A172 (cell line): ENCODE measurements around the gene TRIM73. TPM values are rescaled to one million over a fixed set of nuclear protein-coding genes. Genes with fewer than 3 reads are reported as not detected.
"Not testable (repeated sequence)": the region's sequence is repeated elsewhere in the genome, so short reads cannot be mapped to it uniquely, and the experiment has no call there.

Experiments
- DNase-seq: peaks from one replicate; pipeline ENCODE4 v3.0.0-alpha.2; 2015; ENCODE audit warnings: low spot score
- total RNA-seq: library from RNA; depleted of rRNA; stranded (reverse); fragments of >200 nt; shearing (Covaris generic); gene quantifications from 2 replicates; pipeline ENCODE4 v1.2.3, GENCODE V29; 2014; rRNA removed

TRIM73 gene
- total RNA-seq, 1 experiment from 2014 or later, result 0.03 TPM

DNA sequence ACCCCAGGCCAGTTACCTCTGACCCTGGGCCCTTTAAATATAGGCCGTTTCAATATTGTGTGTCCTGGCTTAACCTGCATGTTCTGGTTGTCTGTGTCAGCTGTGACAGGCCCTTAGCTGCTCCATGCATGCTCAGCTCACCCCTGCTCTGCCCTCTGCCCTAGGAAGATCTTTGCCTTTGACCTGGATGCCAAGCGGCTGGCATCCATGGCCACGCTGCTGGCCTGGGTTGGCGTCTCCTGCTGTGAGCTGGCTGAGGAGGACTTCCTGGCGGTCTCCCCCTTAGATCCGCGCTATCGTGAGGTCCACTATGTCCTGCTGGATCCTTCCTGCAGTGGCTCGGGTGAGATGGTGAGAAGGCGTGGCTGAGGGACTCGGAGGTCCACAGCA lies 20.0 kb downstream of the TRIM73 start:
- DNase-seq, result not testable (repeated sequence)

GRCh38 chr7:75415829-75416373 lies 20.5 kb downstream of the TRIM73 start:
- DNase-seq, result not testable (repeated sequence)

GRCh38 chr7:75416787-75417186 lies 21.4 kb downstream of the TRIM73 start:
- DNase-seq, result not testable (repeated sequence)

- DNase-seq, result not testable (repeated sequence)
These were observed 22.9 kb downstream of the TRIM73 start for GRCh38 chr7:75418292-75418858.

DNA sequence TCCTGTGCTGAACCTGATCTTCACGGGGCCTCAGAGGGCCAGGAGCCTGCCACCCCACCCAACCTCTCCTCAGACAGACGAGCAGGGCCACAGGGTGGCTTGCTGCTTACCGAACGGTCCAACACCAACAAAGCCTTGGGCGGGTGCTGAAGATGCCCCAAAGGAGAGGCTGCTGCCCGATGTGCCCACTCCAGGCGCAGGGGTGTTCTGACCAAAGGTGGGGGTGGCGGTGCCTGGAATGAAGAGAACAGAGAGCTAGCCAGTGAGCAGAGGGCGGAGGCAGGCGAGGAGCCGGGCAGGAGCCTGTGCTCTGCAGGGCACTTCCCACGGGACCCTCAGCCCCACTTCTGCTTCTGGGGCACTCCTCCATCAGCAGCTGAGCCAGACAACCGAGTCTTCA lies 23.8 kb downstream of the TRIM73 start:
- DNase-seq, result not testable (repeated sequence)

- not testable (repeated sequence) for DNase-seq
These were observed 24.3 kb downstream of the TRIM73 start for GRCh38 chr7:75419693-75420092.

DNA sequence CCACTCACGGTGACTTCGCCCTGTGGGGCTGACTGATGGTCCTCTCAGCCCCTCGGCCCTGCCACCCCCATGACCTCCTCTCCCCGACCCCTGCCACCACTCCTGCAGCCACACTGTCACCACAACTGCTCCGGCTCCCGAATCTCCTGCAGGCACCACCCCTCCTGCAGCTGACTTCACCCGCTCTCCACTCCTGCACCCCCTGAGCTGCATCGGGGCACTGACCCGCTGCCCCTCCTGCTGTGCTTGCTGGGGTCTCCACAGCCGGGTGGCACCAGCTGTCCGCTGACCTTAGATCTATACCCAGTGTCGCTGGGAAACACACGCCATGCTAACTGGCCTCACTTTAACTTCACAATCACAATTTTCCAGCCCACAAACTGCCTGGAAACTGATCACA lies 24.7 kb downstream of the TRIM73 start:
- DNase-seq, result not testable (repeated sequence)

DNA sequence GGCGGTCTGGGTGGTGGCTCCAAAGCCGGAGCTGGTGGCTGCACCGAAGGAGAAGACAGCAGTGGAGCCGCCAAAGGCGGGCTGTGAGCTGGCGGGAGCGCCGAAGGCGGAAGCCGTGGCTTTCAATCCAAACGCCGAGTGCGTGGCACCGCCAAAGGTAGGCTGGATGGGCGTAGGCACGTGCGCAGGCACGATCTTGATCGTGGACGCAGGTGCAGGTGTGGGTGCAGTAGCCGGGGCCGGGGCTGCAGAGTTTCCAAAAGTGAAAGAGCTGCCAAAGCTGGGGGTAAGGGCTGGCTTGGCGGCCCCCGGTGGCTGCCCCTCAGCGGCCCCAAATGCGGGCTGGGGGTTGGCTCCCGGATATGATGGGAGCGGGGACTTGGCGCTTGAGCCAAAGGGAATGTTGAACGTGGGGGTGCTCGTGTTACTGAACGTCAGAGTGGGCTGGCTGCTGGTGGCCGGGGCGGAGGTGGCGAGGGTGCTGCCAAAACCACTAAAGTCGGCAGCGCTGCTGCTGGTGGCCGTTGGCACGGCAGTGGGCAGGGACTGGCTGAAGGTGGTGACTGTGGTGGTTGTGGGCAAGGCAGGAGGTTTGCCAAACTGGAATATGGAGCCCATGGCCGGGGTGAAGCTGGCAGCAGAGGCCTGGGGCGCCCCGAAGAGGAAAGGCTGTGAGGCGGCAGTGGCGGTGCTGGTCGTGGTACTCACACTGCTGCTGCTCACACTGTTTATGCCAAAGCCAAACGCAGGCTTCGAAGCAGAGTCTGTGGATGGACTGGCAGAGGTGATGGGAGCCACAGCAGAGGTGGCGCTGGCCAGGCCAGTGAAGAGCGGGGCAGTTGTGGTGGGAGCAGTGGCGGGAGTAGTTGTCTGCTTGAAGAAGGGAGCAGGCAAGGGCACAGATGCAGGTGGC lies 26.6 kb downstream of the TRIM73 start:
- DNase-seq, result not testable (repeated sequence)

- DNase-seq, result not testable (repeated sequence)
These were observed 28.1 kb downstream of the TRIM73 start for GRCh38 chr7:75423481-75423880.

- not testable (repeated sequence) for DNase-seq
These were observed 43.6 kb downstream of the TRIM73 start for GRCh38 chr7:75439000-75439399.

DNA sequence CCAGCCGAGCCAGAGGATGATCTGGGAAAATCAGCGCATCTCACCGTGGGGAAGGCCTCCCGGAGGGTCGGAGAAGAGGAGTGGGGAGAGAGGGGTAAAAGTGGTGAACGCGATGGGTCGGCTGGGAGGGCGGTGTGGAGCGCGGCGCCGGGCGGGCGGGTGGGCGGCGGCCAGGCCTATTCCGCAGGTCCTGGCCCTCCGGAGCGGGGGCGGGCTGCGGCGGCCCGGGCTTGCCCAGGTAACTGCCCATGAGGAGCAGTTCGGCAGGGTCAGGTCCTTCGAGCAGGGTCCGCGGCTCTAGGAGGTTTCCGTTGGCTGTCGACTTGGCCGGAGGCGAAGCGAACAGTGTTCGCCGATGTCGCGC lies 46.7 kb downstream of the TRIM73 start:
- DNase-seq, result not testable (repeated sequence)

- peak; percentile 16 for DNase-seq
These were observed 47.2 kb downstream of the TRIM73 start for GRCh38 chr7:75442465-75443111.

GRCh38 chr7:75449946-75450345 lies 54.5 kb downstream of the TRIM73 start:
- DNase-seq, result not testable (repeated sequence)

GRCh38 chr7:75452494-75452955 lies 57.1 kb downstream of the TRIM73 start:
- not testable (repeated sequence) for DNase-seq

Other genes with a start within 250 kb of the TRIM73 start
- 5.5 and 6.9 TPM in 2 replicates for gene POM121C, start 90.7 kb downstream of the TRIM73 start, total RNA-seq
- gene SPDYE5, start 96.7 kb downstream of the TRIM73 start, total RNA-seq, result not detected in 2 replicates